Measurements from ENCODE around the gene PAK4. TPM values are rescaled to one million over a fixed set of nuclear protein-coding genes. Genes with fewer than 3 reads are reported as not detected.

The PAK4 gene
- polyA plus RNA-seq, 4 donors: 53.9 to 78.8 (median 56.0) TPM

Other genes starting within 250 kb of the PAK4 start
- gene RINL, start 247.5 kb upstream of the PAK4 start, polyA plus RNA-seq (ENCODE audit: insufficient read length in 4 of 4): 1 to 10 TPM; 7.5 to 9.9 (median 8.9) TPM
- gene SIRT2, start 226.2 kb upstream of the PAK4 start, polyA plus RNA-seq (ENCODE audit: insufficient read length in 4 of 4): 10 to 100 TPM; 42.0 to 46.0 (median 43.1) TPM
- gene NFKBIB, start 225.8 kb upstream of the PAK4 start, polyA plus RNA-seq (ENCODE audit: insufficient read length in 4 of 4): 10 to 100 TPM in 1 of 4 donors, 1 to 10 TPM in 3; 8.1 to 11.6 (median 8.8) TPM
- gene CCER2, start 213.6 kb upstream of the PAK4 start, polyA plus RNA-seq (ENCODE audit: insufficient read length in 4 of 4): under 1 TPM; 0.38 to 0.65 (median 0.55) TPM
- 10 to 100 TPM; 35.3 to 52.0 (median 41.6) TPM for gene SARS2, start 195.0 kb upstream of the PAK4 start, polyA plus RNA-seq (ENCODE audit: insufficient read length in 4 of 4)
- 10 to 100 TPM; 19.8 to 31.7 (median 23.5) TPM for gene MRPS12, start 194.8 kb upstream of the PAK4 start, polyA plus RNA-seq (ENCODE audit: insufficient read length in 4 of 4)
- gene FBXO17, start 150.0 kb upstream of the PAK4 start, polyA plus RNA-seq (ENCODE audit: insufficient read length in 4 of 4): 10 to 100 TPM; 60.5 to 76.1 (median 65.7) TPM
- 1 to 10 TPM; 6.0 to 8.7 (median 7.2) TPM for gene FBXO27, start 93.2 kb upstream of the PAK4 start, polyA plus RNA-seq (ENCODE audit: insufficient read length in 4 of 4)
- under 1 TPM; 0.27 to 0.65 (median 0.50) TPM for gene ACP7, start 41.4 kb upstream of the PAK4 start, polyA plus RNA-seq (ENCODE audit: insufficient read length in 4 of 4)
- 1 to 10 TPM in 3 of 4 donors, under 1 TPM in 1; 0.93 to 4.7 (median 1.6) TPM for gene NCCRP1, start 71.2 kb downstream of the PAK4 start, polyA plus RNA-seq (ENCODE audit: insufficient read length in 4 of 4)
- not detected for gene SYCN, start 78.5 kb downstream of the PAK4 start, polyA plus RNA-seq (ENCODE audit: insufficient read length in 4 of 4)
- under 1 TPM in 1 of 4 donors, not detected in 3; 0.10 TPM for gene IFNL3, start 119.2 kb downstream of the PAK4 start, polyA plus RNA-seq (ENCODE audit: insufficient read length in 4 of 4)
- under 1 TPM in 2 of 4 donors, not detected in 2; 0.14 to 0.17 TPM for gene IFNL4, start 123.1 kb downstream of the PAK4 start, polyA plus RNA-seq (ENCODE audit: insufficient read length in 4 of 4)
- not detected for gene IFNL2, start 142.6 kb downstream of the PAK4 start, polyA plus RNA-seq (ENCODE audit: insufficient read length in 4 of 4)
- not detected for gene IFNL1, start 170.6 kb downstream of the PAK4 start, polyA plus RNA-seq (ENCODE audit: insufficient read length in 4 of 4)
- gene LRFN1, start 195.1 kb downstream of the PAK4 start, polyA plus RNA-seq (ENCODE audit: insufficient read length in 4 of 4): 1 to 10 TPM; 1.4 to 2.5 (median 1.7) TPM
- gene GMFG, start 210.3 kb downstream of the PAK4 start, polyA plus RNA-seq (ENCODE audit: insufficient read length in 4 of 4): 10 to 100 TPM; 24.6 to 29.2 (median 25.3) TPM
- gene SAMD4B, start 216.6 kb downstream of the PAK4 start, polyA plus RNA-seq (ENCODE audit: insufficient read length in 4 of 4): 100 to 1,000 TPM; 106 to 136 (median 107) TPM

Measured in right renal pelvis (tissue), 4 donors.